ENCODE data around the gene DCT. TPM values are rescaled to one million over a fixed set of nuclear protein-coding genes. Genes with fewer than 3 reads are reported as not detected.

The DCT gene
- total and polyA plus RNA-seq, 10 donors = 0.02 to 0.77 (median 0.19) TPM; not detected in 2

GRCh38 chr13:94431574-94431973 lies 47.9 kb downstream of the DCT start:
- no peak for DNase-seq
- Histone ChIP-seq H3K9me3 (no peaks in the 10 kb centered on the region), H3K4me1 (no peaks in the 10 kb centered on the region), H3K27me3 (replicated peaks in 1 of 7) (no peaks in the 10 kb centered on the region), H3K4me3 (no peak overlapping the region), H3K27ac (no peak overlapping the region), H3K36me3 (no peaks in the 10 kb centered on the region)
- intact Hi-C loops (cut with DNase I; ENCODE audit: low total_unique reads) = loop anchor here (5.0 kb wide), 1 partner anchor 186 kb away; no protein-coding TSS in a partner anchor
- TF ChIP-seq POLR2A (IDR thresholded peaks at IDR 0.05) = no peak
- no peak for TF ChIP-seq POLR2AphosphoS5 (IDR thresholded peaks at IDR 0.05)
- TF ChIP-seq CTCF (IDR thresholded peaks at IDR 0.05 in 8 of 11, conservative IDR thresholded peaks at IDR 0.05 in 3 of 11) = no peak
- WGBS, 5 donors = 76 to 94% (median 83%) methylated on average over 2 of the region's 2 CpGs

GRCh38 chr13:94427313-94427953 lies 52.0 kb downstream of the DCT start:
- no peak for DNase-seq
- intact Hi-C loops (cut with DNase I; ENCODE audit: low total_unique reads) = no loop called here
- 67 to 87% (median 73%) methylated on average over 5 of the region's 5 CpGs for WGBS, 5 donors
- H3K4me3 ChIP-seq = no peak overlapping the region
- H3K9me3 ChIP-seq = no peaks in the 10 kb centered on the region
- H3K4me1 ChIP-seq = no peaks in the 10 kb centered on the region
- H3K27ac ChIP-seq = no peak overlapping the region
- TF ChIP-seq POLR2AphosphoS5 (IDR thresholded peaks at IDR 0.05) (no peak), CTCF (IDR thresholded peaks at IDR 0.05 in 8 of 11, conservative IDR thresholded peaks at IDR 0.05 in 3 of 11) (no peak), POLR2A (IDR thresholded peaks at IDR 0.05) (no peak)
- no peaks in the 10 kb centered on the region for H3K36me3 ChIP-seq
- no peaks in the 10 kb centered on the region for H3K27me3 ChIP-seq (replicated peaks in 1 of 7)

- Histone ChIP-seq H3K9me3 (peaks cover 0 to 31% (median 12%) of the 10 kb centered on the region in 8 donors), H3K4me1 (peaks cover 0 to 7% (median 0%) of the 10 kb centered on the region in 6 donors), H3K27me3 (replicated peaks in 1 of 7) (no peaks in the 10 kb centered on the region), H3K36me3 (no peaks in the 10 kb centered on the region), H3K27ac (no peak overlapping the region), H3K4me3 (no peak overlapping the region)
- TF ChIP-seq CTCF (IDR thresholded peaks at IDR 0.05 in 8 of 11, conservative IDR thresholded peaks at IDR 0.05 in 3 of 11) (no peak), POLR2AphosphoS5 (IDR thresholded peaks at IDR 0.05) (no peak), POLR2A (IDR thresholded peaks at IDR 0.05) (no peak)
- DNase-seq = no peak
- intact Hi-C loops (cut with DNase I; ENCODE audit: low total_unique reads) = no loop called here
- WGBS, 5 donors = 0 to 31% (median 10%) methylated on average over 1 of the region's 1 CpG
Measured at GRCh38 chr13:94419925-94420305, 59.6 kb downstream of the DCT start.

- Histone ChIP-seq H3K27ac (no peak overlapping the region), H3K4me3 (no peak overlapping the region), H3K36me3 (no peaks in the 10 kb centered on the region), H3K27me3 (replicated peaks in 1 of 7) (no peaks in the 10 kb centered on the region), H3K9me3 (peaks cover 0 to 31% (median 12%) of the 10 kb centered on the region in 8 donors), H3K4me1 (peaks cover 0 to 7% (median 0%) of the 10 kb centered on the region in 6 donors)
- TF ChIP-seq CTCF (IDR thresholded peaks at IDR 0.05 in 8 of 11, conservative IDR thresholded peaks at IDR 0.05 in 3 of 11) (no peak), POLR2A (IDR thresholded peaks at IDR 0.05) (no peak), POLR2AphosphoS5 (IDR thresholded peaks at IDR 0.05) (no peak)
- DNase-seq = no peak
- intact Hi-C loops (cut with DNase I; ENCODE audit: low total_unique reads) = no loop called here
- WGBS, 5 donors = 0 to 12% (median 7%) methylated on average over 1 of the region's 1 CpG
Measured at GRCh38 chr13:94419304-94419924, 60.1 kb downstream of the DCT start.
